ENCODE data around the gene DGCR6L.
"Not testable (repeated sequence)": the region's sequence is repeated elsewhere in the genome, so short reads cannot be mapped to it uniquely, and the experiment has no call there.

DNA sequence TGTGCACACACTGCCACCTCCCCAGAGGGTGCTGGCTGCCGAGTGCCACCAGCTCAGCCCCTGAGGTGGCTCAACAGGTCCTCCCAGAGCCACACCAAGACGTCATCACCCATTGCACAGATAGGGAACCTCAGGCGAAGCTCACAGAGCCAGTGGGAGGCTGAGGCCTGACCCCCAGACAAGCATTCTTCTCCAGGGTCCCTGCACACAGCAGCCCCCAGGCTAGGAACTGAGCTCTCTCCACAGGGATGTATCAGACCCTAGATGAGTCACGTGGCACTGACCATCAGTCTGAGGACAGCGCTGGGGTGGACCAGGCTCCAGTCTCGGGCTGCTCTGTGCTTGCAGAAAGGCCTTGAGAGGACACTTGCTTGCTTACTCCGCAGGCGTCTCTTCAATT is 50.2 kb downstream of the DGCR6L start:
- TF ChIP-seq POLR2AphosphoS5 (IDR thresholded peaks at IDR 0.05; ENCODE audit: low read depth, low read length); POLR2A (IDR thresholded peaks at IDR 0.05; ENCODE audit: low read depth, low read length); SPI1 (IDR thresholded peaks at IDR 0.05; ENCODE audit: low read depth, low read length); PAX5 (IDR thresholded peaks at IDR 0.05; ENCODE audit: insufficient read depth, low read length, severe bottlenecking); TAF1 (IDR thresholded peaks at IDR 0.05; ENCODE audit: low read depth, low read length); POU2F2 (IDR thresholded peaks at IDR 0.05; ENCODE audit: low read depth, low read length): not testable (repeated sequence)

All from GM12891 (cell line).